Keratinocyte (primary cell): ENCODE measurements around the gene CHRD.

ENCODE experiments used
- EZH2 ChIP-seq: IDR thresholded peaks from one replicate; pipeline ENCODE4 v1.6.1; 2012; ENCODE audit warnings: inconsistent platforms, mild to moderate bottlenecking, low read length, moderate library complexity
- TF ChIP-seq, protein P1 (sequence below), 3 experiments: IDR thresholded peaks in 1 of 3; conservative IDR thresholded peaks in 1 of 3; optimal IDR thresholded peaks in 1 of 3; 2 replicates in 2 of 3; 3 replicates in 1 of 3; pipeline versions ENCODE3 to v1.5.1; 2011; ENCODE audit warnings: low read length in 3 of 3, mild to moderate bottlenecking in 3 of 3, moderate library complexity in 2 of 3, control low read depth in 1 of 3, inconsistent platforms in 1 of 3; ENCODE audit not compliant: insufficient read depth in 2 of 3; ENCODE audit errors: extremely low read depth in 1 of 3

DNA sequence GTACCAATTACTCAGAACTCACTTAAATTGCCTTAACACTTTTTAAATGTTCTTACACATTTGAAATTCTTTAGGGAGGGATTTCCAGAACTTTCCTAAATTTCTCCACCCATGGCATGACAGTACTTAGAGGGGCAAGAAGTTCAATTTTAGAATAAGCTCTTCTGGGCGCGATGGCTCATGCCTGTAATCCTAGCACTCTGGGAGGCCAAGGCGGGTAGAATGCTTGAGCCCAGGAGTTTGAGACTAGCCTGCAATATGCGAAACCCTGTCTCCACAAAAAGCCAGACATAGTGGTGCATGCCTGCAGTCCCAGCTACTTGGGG lies 31.8 kb upstream of the CHRD start:
- TF ChIP-seq, protein P1, sequence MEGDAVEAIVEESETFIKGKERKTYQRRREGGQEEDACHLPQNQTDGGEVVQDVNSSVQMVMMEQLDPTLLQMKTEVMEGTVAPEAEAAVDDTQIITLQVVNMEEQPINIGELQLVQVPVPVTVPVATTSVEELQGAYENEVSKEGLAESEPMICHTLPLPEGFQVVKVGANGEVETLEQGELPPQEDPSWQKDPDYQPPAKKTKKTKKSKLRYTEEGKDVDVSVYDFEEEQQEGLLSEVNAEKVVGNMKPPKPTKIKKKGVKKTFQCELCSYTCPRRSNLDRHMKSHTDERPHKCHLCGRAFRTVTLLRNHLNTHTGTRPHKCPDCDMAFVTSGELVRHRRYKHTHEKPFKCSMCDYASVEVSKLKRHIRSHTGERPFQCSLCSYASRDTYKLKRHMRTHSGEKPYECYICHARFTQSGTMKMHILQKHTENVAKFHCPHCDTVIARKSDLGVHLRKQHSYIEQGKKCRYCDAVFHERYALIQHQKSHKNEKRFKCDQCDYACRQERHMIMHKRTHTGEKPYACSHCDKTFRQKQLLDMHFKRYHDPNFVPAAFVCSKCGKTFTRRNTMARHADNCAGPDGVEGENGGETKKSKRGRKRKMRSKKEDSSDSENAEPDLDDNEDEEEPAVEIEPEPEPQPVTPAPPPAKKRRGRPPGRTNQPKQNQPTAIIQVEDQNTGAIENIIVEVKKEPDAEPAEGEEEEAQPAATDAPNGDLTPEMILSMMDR (optimal IDR thresholded peaks at IDR 0.05 in 1 of 3, IDR thresholded peaks at IDR 0.05 in 1 of 3, conservative IDR thresholded peaks at IDR 0.05 in 1 of 3; ENCODE audit: extremely low read depth in 1 of 3, insufficient read depth in 2 of 3, low read length in 3 of 3), result no peak
- no peak for TF ChIP-seq EZH2
